OCI-LY3 (cell line): ENCODE measurements around the gene PDCD6IP.

Source experiments
- H2AFZ ChIP-seq: fragments of 200-600, 300-600 bp; shearing (Covaris generic); 2 replicates; pipeline ENCODE4 v1.6.0; 2014; ENCODE audit warnings: antibody characterized with exemption, low read depth, low read length
- H3K27ac ChIP-seq: fragments of 200-600, 300-600 bp; sonication (generic); 2 replicates; pipeline ENCODE4 v1.5.1; 2014; ENCODE audit warnings: mild to moderate bottlenecking, low read length, moderate library complexity, mixed read lengths
- H3K27me3 ChIP-seq: fragments of 200-600, 300-600 bp; sonication (generic); 2 replicates; pipeline ENCODE4 v1.6.1; 2014; ENCODE audit warnings: low read depth, low read length, mixed read lengths
- H3K36me3 ChIP-seq: fragments of 200-600, 300-600 bp; sonication (generic); replicated peaks from 2 replicates; pipeline ENCODE3; 2014; ENCODE audit warnings: low read depth, low read length, mixed read lengths
- H3K4me1 ChIP-seq: fragments of 300-600, 200-600 bp; sonication (generic); 2 replicates; pipeline ENCODE4 v1.6.1; 2014; ENCODE audit warnings: low read length, mixed read lengths
- H3K4me2 ChIP-seq: fragments of 200-600, 300-600 bp; sonication (generic); 2 replicates; pipeline ENCODE4 v1.6.1; 2014; ENCODE audit warnings: low read length, mixed read lengths
- H3K4me3 ChIP-seq: fragments of 300-600, 200-600 bp; sonication (generic); 2 replicates; pipeline ENCODE4 v1.5.1; 2014; ENCODE audit warnings: antibody characterized with exemption, mild to moderate bottlenecking, low read length, moderate library complexity
- H3K79me2 ChIP-seq: fragments of 300-600, 200-600 bp; shearing (Covaris generic); 2 replicates; pipeline ENCODE4 v1.6.1; 2014; ENCODE audit warnings: mild to moderate bottlenecking, low read length, mixed read lengths
- H3K9ac ChIP-seq: fragments of 300-600, 200-600 bp; shearing (Covaris generic); 2 replicates; pipeline ENCODE4 v1.6.0; 2014; ENCODE audit warnings: mild to moderate bottlenecking, low read length, moderate library complexity
- H3K9me3 ChIP-seq: fragments of 200-600, 300-600 bp; shearing (Covaris generic); 2 replicates; pipeline ENCODE4 v1.6.1; 2014; ENCODE audit warnings: low read length, mixed read lengths; ENCODE audit not compliant: insufficient read depth
- H4K20me1 ChIP-seq: fragments of 200-600, 300-600 bp; sonication (generic); 2 replicates; pipeline ENCODE4 v1.6.1; 2016; ENCODE audit warnings: low read length, mixed read lengths; ENCODE audit not compliant: insufficient read depth
- EZH2phosphoT487 ChIP-seq: fragments of 200-600 bp; shearing (Covaris generic); IDR thresholded peaks from 2 replicates; pipeline ENCODE4 v1.6.1; 2018; ENCODE audit warnings: antibody characterized with exemption, mixed run types, low read depth
- TF ChIP-seq, protein P1 (sequence below): fragments of 200-600, 300-600 bp; sonication (generic); IDR thresholded peaks from 2 replicates; pipeline ENCODE4 v1.5.1; 2014; ENCODE audit warnings: antibody characterized with exemption, low read length, low read depth

PDCD6IP gene

DNA sequence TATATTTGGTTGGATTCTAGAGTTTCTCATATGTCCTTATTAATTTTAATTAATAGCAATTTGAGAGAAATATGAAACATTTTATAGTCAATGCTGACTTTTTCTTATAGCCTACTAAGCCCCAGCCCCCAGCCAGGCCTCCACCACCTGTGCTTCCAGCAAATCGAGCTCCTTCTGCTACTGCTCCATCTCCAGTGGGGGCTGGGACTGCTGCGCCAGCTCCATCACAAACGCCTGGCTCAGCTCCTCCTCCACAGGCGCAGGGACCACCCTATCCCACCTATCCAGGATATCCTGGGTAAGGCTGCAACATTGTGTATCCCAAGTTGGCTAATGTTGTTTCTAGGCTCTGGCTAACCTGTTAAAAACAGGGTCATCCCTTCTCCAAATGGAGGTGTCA is 66.7 kb downstream of the PDCD6IP start:
- H2AFZ ChIP-seq, result no peak overlapping the region
- H4K20me1 ChIP-seq, result no peaks in the 10 kb centered on the region
- TF ChIP-seq, protein P1, sequence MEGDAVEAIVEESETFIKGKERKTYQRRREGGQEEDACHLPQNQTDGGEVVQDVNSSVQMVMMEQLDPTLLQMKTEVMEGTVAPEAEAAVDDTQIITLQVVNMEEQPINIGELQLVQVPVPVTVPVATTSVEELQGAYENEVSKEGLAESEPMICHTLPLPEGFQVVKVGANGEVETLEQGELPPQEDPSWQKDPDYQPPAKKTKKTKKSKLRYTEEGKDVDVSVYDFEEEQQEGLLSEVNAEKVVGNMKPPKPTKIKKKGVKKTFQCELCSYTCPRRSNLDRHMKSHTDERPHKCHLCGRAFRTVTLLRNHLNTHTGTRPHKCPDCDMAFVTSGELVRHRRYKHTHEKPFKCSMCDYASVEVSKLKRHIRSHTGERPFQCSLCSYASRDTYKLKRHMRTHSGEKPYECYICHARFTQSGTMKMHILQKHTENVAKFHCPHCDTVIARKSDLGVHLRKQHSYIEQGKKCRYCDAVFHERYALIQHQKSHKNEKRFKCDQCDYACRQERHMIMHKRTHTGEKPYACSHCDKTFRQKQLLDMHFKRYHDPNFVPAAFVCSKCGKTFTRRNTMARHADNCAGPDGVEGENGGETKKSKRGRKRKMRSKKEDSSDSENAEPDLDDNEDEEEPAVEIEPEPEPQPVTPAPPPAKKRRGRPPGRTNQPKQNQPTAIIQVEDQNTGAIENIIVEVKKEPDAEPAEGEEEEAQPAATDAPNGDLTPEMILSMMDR, result no peak
- no peak for TF ChIP-seq EZH2phosphoT487
- no peaks in the 10 kb centered on the region for H3K4me1 ChIP-seq
- H3K79me2 ChIP-seq, result no peaks in the 10 kb centered on the region
- no peaks in the 10 kb centered on the region for H3K27me3 ChIP-seq
- H3K36me3 ChIP-seq, result peaks cover 27% of the 10 kb centered on the region
- no peak overlapping the region for H3K9ac ChIP-seq
- no peak overlapping the region for H3K4me3 ChIP-seq
- H3K4me2 ChIP-seq, result no peak overlapping the region
- H3K27ac ChIP-seq, result no peak overlapping the region
- no peaks in the 10 kb centered on the region for H3K9me3 ChIP-seq

DNA sequence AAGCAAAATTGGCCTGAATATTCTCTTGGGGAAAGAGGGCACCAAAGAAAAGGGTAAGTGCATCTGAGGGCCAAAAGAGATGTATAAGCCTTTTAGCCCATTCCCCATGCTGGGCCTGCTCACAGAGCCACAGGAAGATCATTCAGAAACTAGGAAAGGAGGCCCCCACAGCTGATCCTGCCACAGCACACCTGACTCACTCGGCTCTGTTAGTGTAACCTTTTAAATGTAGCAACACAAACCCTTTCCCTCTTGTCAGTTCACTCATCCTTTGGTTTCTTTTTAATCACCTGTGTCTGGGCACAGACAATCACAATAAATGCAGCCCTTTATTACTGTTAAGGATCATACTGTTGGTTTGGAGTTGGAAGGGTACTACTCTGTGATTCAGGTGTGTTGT is 69.9 kb downstream of the PDCD6IP start:
- TF ChIP-seq, protein P1, result no peak
- TF ChIP-seq EZH2phosphoT487, result no peak
- peaks cover 18% of the 10 kb centered on the region for H3K36me3 ChIP-seq

DNA sequence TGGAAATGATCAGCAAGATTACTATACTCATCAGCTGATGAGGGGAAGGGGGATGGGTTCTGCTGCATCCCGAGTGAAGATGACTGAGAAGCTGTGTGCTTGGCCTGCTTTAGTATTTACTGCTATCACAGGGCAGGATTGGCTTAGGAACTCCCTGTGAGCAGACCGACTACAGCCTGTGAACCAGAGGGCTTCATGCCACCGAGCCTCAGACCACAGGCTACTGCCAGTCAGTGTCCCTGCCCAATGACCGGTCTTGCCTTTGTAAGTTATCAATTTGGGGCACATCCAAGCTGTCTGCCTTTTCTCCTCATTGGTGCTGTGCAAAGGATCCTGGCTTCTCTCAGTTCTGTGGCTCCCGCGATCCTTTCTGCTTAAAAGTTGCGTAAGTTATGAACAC is 71.5 kb downstream of the PDCD6IP start:
- Histone ChIP-seq H4K20me1 (no peaks in the 10 kb centered on the region), H3K9ac (no peak overlapping the region), H3K79me2 (no peaks in the 10 kb centered on the region), H3K4me2 (no peak overlapping the region), H3K27me3 (no peaks in the 10 kb centered on the region), H3K27ac (no peak overlapping the region), H3K4me1 (no peaks in the 10 kb centered on the region), H3K4me3 (no peak overlapping the region), H3K9me3 (no peaks in the 10 kb centered on the region), H3K36me3 (peaks cover 9% of the 10 kb centered on the region), H2AFZ (no peak overlapping the region)
- TF ChIP-seq, protein P1, result no peak
- no peak for TF ChIP-seq EZH2phosphoT487

More for the DNA sequence above, 69.9 kb downstream of the PDCD6IP start:
- Histone ChIP-seq H3K4me2 (no peak overlapping the region), H3K9ac (no peak overlapping the region), H3K4me3 (no peak overlapping the region), H3K4me1 (no peaks in the 10 kb centered on the region), H3K27me3 (no peaks in the 10 kb centered on the region), H3K9me3 (no peaks in the 10 kb centered on the region), H3K79me2 (no peaks in the 10 kb centered on the region), H2AFZ (no peak overlapping the region), H3K27ac (no peak overlapping the region), H4K20me1 (no peaks in the 10 kb centered on the region)

DNA sequence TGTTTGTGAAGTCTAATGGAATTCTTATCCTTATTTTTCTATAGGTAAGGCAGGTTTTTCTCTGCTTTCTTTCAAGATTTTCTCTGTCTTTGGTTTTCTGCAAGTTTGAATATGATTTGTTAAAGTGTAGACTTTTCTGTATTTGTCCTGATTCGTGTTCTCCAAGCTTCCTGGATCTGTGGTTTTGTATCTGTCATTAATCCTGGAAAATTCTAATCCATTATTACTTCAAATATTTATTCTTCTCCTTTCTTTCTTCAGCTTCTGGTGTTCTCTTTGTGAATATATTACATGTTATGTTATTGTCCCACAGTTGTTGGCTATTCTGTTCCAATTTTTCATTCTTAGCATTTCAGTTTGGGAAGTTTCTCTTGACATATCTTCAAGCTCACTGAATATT is 76.4 kb downstream of the PDCD6IP start:
- TF ChIP-seq, protein P1, result no peak
- no peak for TF ChIP-seq EZH2phosphoT487
- Histone ChIP-seq H3K4me1 (peaks cover 21% of the 10 kb centered on the region), H3K27me3 (no peaks in the 10 kb centered on the region), H4K20me1 (no peaks in the 10 kb centered on the region), H3K4me3 (no peak overlapping the region), H3K27ac (no peak overlapping the region), H3K79me2 (no peaks in the 10 kb centered on the region), H3K9ac (no peak overlapping the region), H2AFZ (no peak overlapping the region), H3K4me2 (no peak overlapping the region), H3K36me3 (no peaks in the 10 kb centered on the region), H3K9me3 (no peaks in the 10 kb centered on the region)
